Trophoblast cell (in vitro differentiated cells and primary cell): ENCODE results near the gene TSNAX.

ENCODE experiments used
- DNase-seq, 2 donors: peaks; one replicate each; pipeline ENCODE4 v3.0.0-alpha.2; 2016
- H2AFZ ChIP-seq: 2 replicates; pipeline ENCODE4 v1.6.1; 2013; ENCODE audit warnings: low read length, moderate library complexity, mild to moderate bottlenecking; ENCODE audit not compliant: insufficient read depth, poor library complexity
- H2AK5ac ChIP-seq: 2 replicates; pipeline ENCODE4 v1.6.1; 2013; ENCODE audit warnings: mild to moderate bottlenecking, low read length
- H2BK120ac ChIP-seq: 2 replicates; pipeline ENCODE4 v1.6.1; 2013; ENCODE audit warnings: low read length, mild to moderate bottlenecking, moderate library complexity; ENCODE audit not compliant: insufficient read depth, poor library complexity
- H2BK12ac ChIP-seq: 2 replicates; pipeline ENCODE4 v1.6.1; 2013; ENCODE audit warnings: mild to moderate bottlenecking, low read length, moderate library complexity
- H2BK5ac ChIP-seq: 2 replicates; pipeline ENCODE4 v1.6.1; 2013; ENCODE audit warnings: low read length, low read depth, moderate library complexity, mild to moderate bottlenecking; ENCODE audit not compliant: poor library complexity
- H3K14ac ChIP-seq: 2 replicates; pipeline ENCODE4 v1.6.1; 2013; ENCODE audit warnings: mild to moderate bottlenecking, low read length
- H3K18ac ChIP-seq: 2 replicates; pipeline ENCODE4 v1.6.1; 2013; ENCODE audit warnings: mild to moderate bottlenecking, low read length
- H3K23ac ChIP-seq: 2 replicates; pipeline ENCODE4 v1.6.1; 2013; ENCODE audit warnings: low read length
- H3K27ac ChIP-seq: 2 replicates; pipeline ENCODE4 v1.5.1; 2013; ENCODE audit warnings: low read depth, mild to moderate bottlenecking, inconsistent platforms, low read length, moderate library complexity
- H3K27me3 ChIP-seq: 2 replicates; pipeline ENCODE4 v1.6.1; 2013; ENCODE audit warnings: inconsistent platforms, mild to moderate bottlenecking, low read length, moderate library complexity; ENCODE audit not compliant: insufficient read depth
- H3K36me3 ChIP-seq, 2 experiments: 1 replicate in 1 of 2; 2 replicates in 1 of 2; pipeline ENCODE4 v1.6.1; 2013; ENCODE audit warnings: low read length in 2 of 2, mild to moderate bottlenecking in 2 of 2, moderate library complexity in 1 of 2; ENCODE audit not compliant: insufficient read depth in 2 of 2, control insufficient read depth in 1 of 2
- H3K4ac ChIP-seq: 2 replicates; pipeline ENCODE4 v1.6.1; 2013; ENCODE audit warnings: low read depth, mild to moderate bottlenecking, low read length, moderate library complexity
- H3K4me1 ChIP-seq, 2 experiments: 1 replicate in 1 of 2; 2 replicates in 1 of 2; pipeline ENCODE4 v1.6.1; 2013; ENCODE audit warnings: low read length in 2 of 2, mild to moderate bottlenecking in 2 of 2, moderate library complexity in 1 of 2; ENCODE audit not compliant: insufficient read depth in 2 of 2, control insufficient read depth in 1 of 2
- H3K4me2 ChIP-seq: 2 replicates; pipeline ENCODE4 v1.6.1; 2013; ENCODE audit warnings: inconsistent platforms, mild to moderate bottlenecking, low read length, moderate library complexity
- H3K4me3 ChIP-seq: 2 replicates; pipeline ENCODE4 v1.5.1; 2013; ENCODE audit warnings: mild to moderate bottlenecking, low read depth, low read length, inconsistent platforms
- H3K79me1 ChIP-seq: one replicate; pipeline ENCODE4 v1.6.1; 2013; ENCODE audit warnings: low read length
- H3K79me2 ChIP-seq: 2 replicates; pipeline ENCODE4 v1.6.1; 2013; ENCODE audit warnings: low read length, mild to moderate bottlenecking; ENCODE audit not compliant: control insufficient read depth, insufficient read depth, poor library complexity
- H3K9ac ChIP-seq: 2 replicates; pipeline ENCODE4 v1.6.1; 2013; ENCODE audit warnings: mild to moderate bottlenecking, low read length
- H3K9me3 ChIP-seq: 2 replicates; pipeline ENCODE4 v1.6.1; 2013; ENCODE audit warnings: low read depth, mild to moderate bottlenecking, control low read depth, inconsistent platforms, low read length; ENCODE audit not compliant: insufficient read depth
- H4K12ac ChIP-seq: 2 replicates; pipeline ENCODE4 v1.6.1; 2013; ENCODE audit warnings: low read depth, mild to moderate bottlenecking, low read length, moderate library complexity
- H4K8ac ChIP-seq: 2 replicates; pipeline ENCODE4 v1.6.1; 2013; ENCODE audit warnings: low read depth, mild to moderate bottlenecking, low read length, moderate library complexity
- H4K91ac ChIP-seq: one replicate; pipeline ENCODE4 v1.6.1; 2013; ENCODE audit warnings: low read depth, mild to moderate bottlenecking, low read length, moderate library complexity
- WGBS: extraction: QIAGEN DNeasy Blood & Tissue Kit; methylation state at CpG from one replicate; pipeline ENCODE4 v1.1.7; 2013; ENCODE audit warnings: missing lambda C conversion rate; ENCODE audit not compliant: insufficient read length, insufficient coverage; ENCODE audit errors: extremely low coverage; 5-methylcytosine and 5-hydroxymethylcytosine counted together

The TSNAX gene

DNA sequence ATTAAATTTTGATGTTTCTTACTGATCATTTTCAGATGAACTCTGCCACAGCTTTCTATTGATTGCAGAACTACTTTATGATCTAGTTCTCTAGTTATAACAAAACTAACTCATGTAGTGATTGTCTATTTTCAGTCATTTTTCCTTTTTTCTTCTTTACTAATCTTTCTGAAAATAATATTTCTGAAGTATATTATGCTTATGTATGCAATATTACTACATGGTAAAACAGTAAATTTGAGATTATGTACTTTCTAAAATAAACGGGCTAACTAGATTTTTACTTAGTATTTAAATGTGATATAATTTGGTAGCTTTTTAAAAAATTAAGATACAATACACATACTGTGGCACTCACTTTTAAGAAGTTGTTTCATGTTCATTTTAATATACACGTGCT, 7.6 kb downstream of the TSNAX start:
- Histone ChIP-seq H4K8ac (no peak overlapping the region), H3K79me2 (no peaks in the 10 kb centered on the region), H3K4me2 (no peak overlapping the region), H3K79me1 (no peaks in the 10 kb centered on the region), H3K18ac (no peak overlapping the region), H2BK5ac (no peak overlapping the region), H3K23ac (no peak overlapping the region), H3K27me3 (no peaks in the 10 kb centered on the region), H2AFZ (no peak overlapping the region), H3K4ac (no peak overlapping the region), H3K27ac (no peak overlapping the region), H2BK120ac (no peak overlapping the region), H3K36me3 (peaks cover 12 to 13% of the 10 kb centered on the region in 2 experiments), H4K12ac (no peak overlapping the region), H3K9me3 (no peaks in the 10 kb centered on the region), H4K91ac (no peak overlapping the region), H3K14ac (no peak overlapping the region), H3K9ac (no peak overlapping the region), H2BK12ac (no peak overlapping the region), H3K4me1 (no peaks in the 10 kb centered on the region), H3K4me3 (no peak overlapping the region), H2AK5ac (no peak overlapping the region)
- no peak for DNase-seq
- no CpG with 5 or more reads among the region's 2 CpGs for WGBS

DNA sequence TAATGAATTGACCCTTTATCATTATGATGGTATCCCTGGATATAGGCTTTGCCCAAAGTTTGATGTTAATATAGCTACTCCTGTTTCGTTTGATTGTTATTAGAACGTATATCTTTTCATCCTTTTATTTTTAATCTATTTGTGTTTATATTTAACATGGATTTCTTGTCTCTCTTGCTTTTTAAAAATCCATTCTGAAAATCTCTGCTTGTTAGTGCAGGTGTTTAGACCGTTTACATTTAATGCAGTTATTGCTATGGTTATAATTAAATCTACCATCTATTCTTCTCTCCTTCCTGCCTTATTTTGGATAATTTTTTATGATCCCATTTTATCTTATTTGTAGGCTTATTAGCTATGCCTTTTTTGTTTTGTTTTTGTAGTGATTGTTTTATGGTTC, 12.4 kb downstream of the TSNAX start:
- H2BK5ac ChIP-seq = no peak overlapping the region
- WGBS = no CpG with 5 or more reads among the region's 3 CpGs

DNA sequence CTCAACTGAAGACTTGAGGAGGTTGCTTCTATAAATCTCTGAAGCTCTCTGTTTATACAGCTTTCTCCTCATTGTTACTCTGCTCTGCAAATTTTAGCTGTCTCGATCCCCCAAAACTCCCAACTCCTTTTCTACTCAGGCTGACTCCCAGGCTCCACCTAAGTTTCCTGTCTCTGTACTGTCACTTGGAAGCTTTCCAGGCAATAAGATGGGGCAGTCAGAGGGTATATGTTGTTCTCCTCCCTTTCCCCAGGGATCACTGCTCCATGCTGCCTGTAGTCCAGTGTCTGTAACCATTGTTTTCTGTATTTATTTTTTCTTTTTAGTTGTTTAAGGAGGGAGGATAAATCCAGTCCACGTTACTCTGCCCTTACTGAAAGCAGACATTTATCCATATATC, 13.4 kb downstream of the TSNAX start:
- Histone ChIP-seq H3K36me3 (peaks cover 8 to 12% of the 10 kb centered on the region in 2 experiments), H3K79me2 (no peaks in the 10 kb centered on the region), H3K4me2 (no peak overlapping the region), H2BK12ac (no peak overlapping the region), H3K27ac (peak overlapping the region; percentile 21), H3K14ac (no peak overlapping the region), H3K27me3 (no peaks in the 10 kb centered on the region), H4K91ac (no peak overlapping the region), H3K9me3 (no peaks in the 10 kb centered on the region), H2BK120ac (no peak overlapping the region), H2BK5ac (no peak overlapping the region), H3K4me1 (no peaks in the 10 kb centered on the region), H3K79me1 (no peaks in the 10 kb centered on the region), H3K4me3 (no peak overlapping the region), H3K18ac (no peak overlapping the region), H3K23ac (no peak overlapping the region), H2AK5ac (no peak overlapping the region), H3K4ac (no peak overlapping the region), H2AFZ (no peak overlapping the region), H4K8ac (no peak overlapping the region), H4K12ac (no peak overlapping the region), H3K9ac (no peak overlapping the region)
- WGBS = no CpG with 5 or more reads among the region's 2 CpGs
- no peak for DNase-seq

More for the DNA sequence above, 12.4 kb downstream of the TSNAX start:
- Histone ChIP-seq H2AFZ (no peak overlapping the region), H3K79me1 (no peaks in the 10 kb centered on the region), H4K8ac (no peak overlapping the region), H3K18ac (no peak overlapping the region), H3K4ac (no peak overlapping the region), H3K27me3 (no peaks in the 10 kb centered on the region), H2BK120ac (no peak overlapping the region), H3K4me2 (no peak overlapping the region), H3K23ac (no peak overlapping the region), H3K79me2 (no peaks in the 10 kb centered on the region), H3K4me1 (no peaks in the 10 kb centered on the region), H4K12ac (no peak overlapping the region), H3K9me3 (no peaks in the 10 kb centered on the region), H3K14ac (no peak overlapping the region), H2AK5ac (no peak overlapping the region), H3K27ac (no peak overlapping the region), H3K4me3 (no peak overlapping the region), H4K91ac (no peak overlapping the region), H2BK12ac (no peak overlapping the region), H3K9ac (no peak overlapping the region), H3K36me3 (peaks cover 9 to 14% of the 10 kb centered on the region in 2 experiments)
- no peak for DNase-seq

DNA sequence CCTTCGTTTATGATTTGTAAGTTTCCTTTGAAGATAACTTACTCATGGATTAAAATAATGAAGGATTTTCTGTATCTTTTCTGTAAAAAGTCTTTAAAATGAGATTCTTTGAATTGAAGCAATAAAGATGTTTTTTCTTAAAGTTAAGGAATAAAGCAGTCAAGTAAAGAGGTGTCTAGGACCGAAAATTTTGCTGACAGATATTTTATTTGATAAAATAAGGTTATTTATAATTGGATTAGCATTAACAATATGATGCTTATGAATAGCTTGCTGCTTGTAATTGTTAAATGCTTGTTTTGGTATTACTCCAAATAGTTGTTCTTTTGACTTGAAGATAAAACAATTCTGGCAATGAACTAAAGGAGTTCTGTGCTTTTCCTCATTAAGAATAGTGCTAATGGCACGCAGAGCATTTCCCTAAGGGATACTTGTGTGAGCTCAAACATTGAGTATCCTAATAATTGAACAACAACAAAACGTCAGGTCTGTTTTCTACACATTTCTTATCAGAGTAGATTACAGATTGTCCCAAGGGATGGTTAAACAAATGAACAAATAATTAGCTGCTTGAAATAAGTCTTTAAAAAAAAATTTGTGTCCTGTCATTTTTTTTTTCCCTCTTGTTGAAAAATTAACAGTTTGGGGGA, 16.6 kb downstream of the TSNAX start:
- Histone ChIP-seq H2BK12ac (no peak overlapping the region), H4K8ac (no peak overlapping the region), H4K12ac (no peak overlapping the region), H3K27ac (no peak overlapping the region), H3K79me1 (no peaks in the 10 kb centered on the region), H2BK120ac (no peak overlapping the region), H3K14ac (no peak overlapping the region), H3K9me3 (no peaks in the 10 kb centered on the region), H3K4me3 (no peak overlapping the region), H3K79me2 (no peaks in the 10 kb centered on the region), H3K4ac (no peak overlapping the region), H4K91ac (no peak overlapping the region), H2BK5ac (no peak overlapping the region), H3K4me1 (no peaks in the 10 kb centered on the region), H3K4me2 (no peak overlapping the region), H2AK5ac (no peak overlapping the region), H2AFZ (no peak overlapping the region), H3K27me3 (no peaks in the 10 kb centered on the region), H3K23ac (no peak overlapping the region), H3K36me3 (peaks cover 4 to 5% of the 10 kb centered on the region in 2 experiments), H3K9ac (no peak overlapping the region), H3K18ac (no peak overlapping the region)
- DNase-seq = no peak
- no CpG with 5 or more reads among the region's 4 CpGs for WGBS
